ENCODE measurements around the gene RTL10.

Gene RTL10

DNA sequence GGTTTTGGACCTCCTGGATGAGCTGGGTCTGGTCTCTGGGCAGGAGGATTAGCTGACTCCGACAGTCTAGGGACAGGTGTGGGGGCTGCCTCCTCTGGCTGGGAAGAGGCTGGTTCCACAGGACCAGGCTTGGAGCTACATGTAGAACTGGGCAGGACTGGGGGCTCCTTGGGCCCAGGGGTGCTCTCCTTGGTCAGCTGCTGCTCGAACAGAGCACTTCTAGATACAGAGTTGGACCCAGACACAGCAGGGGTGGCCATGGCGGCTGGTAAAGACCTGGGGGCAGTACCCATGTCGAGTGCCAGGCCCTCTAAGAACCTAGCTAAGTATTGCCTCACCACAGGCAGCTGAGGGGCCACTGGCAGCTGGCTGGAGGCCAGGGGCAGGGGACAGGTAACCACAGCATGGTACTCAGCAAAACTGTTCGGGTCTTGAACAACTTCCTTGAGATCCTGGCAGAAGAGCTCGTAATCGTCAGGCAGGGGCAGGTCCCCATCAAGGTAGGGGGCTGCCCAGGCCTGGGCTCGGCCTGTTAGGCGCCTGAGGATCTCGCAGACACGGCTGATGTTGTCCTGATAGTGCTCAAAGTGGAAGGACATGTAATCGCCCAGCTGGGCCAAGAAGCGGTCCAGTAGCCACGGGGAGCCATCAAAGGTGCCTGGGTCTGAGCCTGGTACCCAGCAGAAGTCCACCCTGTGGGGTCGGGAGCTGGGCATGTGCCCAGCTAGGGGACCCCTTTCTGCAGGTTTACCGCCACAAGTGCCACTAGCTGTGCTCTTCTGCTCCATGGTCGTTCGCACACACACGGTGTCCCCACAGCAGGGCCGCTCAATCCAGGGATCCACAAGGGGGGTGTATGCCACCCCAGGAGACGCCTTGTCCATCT, 3.1 kb downstream of the RTL10 start:
- H3K36me3 ChIP-seq (ENCODE audit: low read depth): peaks cover 34% of the 10 kb centered on the region
- H3K9me3 ChIP-seq (ENCODE audit: severe bottlenecking): no peaks in the 10 kb centered on the region
- H3K27ac ChIP-seq (ENCODE audit: poor library complexity, severe bottlenecking): peak overlapping the region; percentile 77
- peaks cover 35% of the 10 kb centered on the region for H3K4me1 ChIP-seq (ENCODE audit: insufficient read depth, poor library complexity, severe bottlenecking)
- H3K27me3 ChIP-seq (ENCODE audit: insufficient read depth, poor library complexity, severe bottlenecking): no peaks in the 10 kb centered on the region
- ATAC-seq (ENCODE audit: low read depth): no peak
- no peak for TF ChIP-seq CTCF (IDR thresholded peaks at IDR 0.05; ENCODE audit: poor library complexity, severe bottlenecking)
- no peak for DNase-seq (ENCODE audit: low spot score)
- H3K4me3 ChIP-seq (ENCODE audit: severe bottlenecking): no peak overlapping the region

DNA sequence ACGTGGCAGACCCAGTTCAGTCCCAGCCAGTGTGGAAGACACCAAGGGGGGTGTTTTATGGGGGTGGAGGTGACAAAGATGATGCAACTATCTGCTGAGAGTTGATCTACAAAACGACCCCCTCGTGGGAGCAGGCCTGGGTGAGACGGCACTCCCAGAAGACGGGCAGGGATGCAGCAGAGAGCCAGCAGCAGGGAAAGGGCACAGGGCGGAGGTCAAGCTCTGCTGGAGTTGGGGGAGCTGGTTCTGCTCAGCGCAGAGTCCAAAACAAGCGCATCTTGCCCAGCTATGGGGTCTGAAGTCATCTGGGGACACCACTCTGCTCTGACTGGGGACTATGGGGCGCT, 3.9 kb downstream of the RTL10 start:
- Histone ChIP-seq H3K4me3 (ENCODE audit: severe bottlenecking) (no peak overlapping the region), H3K36me3 (ENCODE audit: low read depth) (peaks cover 34% of the 10 kb centered on the region), H3K4me1 (ENCODE audit: insufficient read depth, poor library complexity, severe bottlenecking) (peaks cover 35% of the 10 kb centered on the region), H3K9me3 (ENCODE audit: severe bottlenecking) (no peaks in the 10 kb centered on the region), H3K27me3 (ENCODE audit: insufficient read depth, poor library complexity, severe bottlenecking) (no peaks in the 10 kb centered on the region), H3K27ac (ENCODE audit: poor library complexity, severe bottlenecking) (peak overlapping the region; percentile 77)
- no peak for TF ChIP-seq CTCF (IDR thresholded peaks at IDR 0.05; ENCODE audit: poor library complexity, severe bottlenecking)
- no peak for DNase-seq (ENCODE audit: low spot score)
- ATAC-seq (ENCODE audit: low read depth): no peak

GRCh38 chr22:19849835-19850762, 4.6 kb downstream of the RTL10 start:
- Histone ChIP-seq H3K4me3 (ENCODE audit: severe bottlenecking) (no peak overlapping the region), H3K27ac (ENCODE audit: poor library complexity, severe bottlenecking) (peak overlapping the region; percentile 77), H3K9me3 (ENCODE audit: severe bottlenecking) (no peaks in the 10 kb centered on the region), H3K36me3 (ENCODE audit: low read depth) (peaks cover 34% of the 10 kb centered on the region), H3K27me3 (ENCODE audit: insufficient read depth, poor library complexity, severe bottlenecking) (no peaks in the 10 kb centered on the region), H3K4me1 (ENCODE audit: insufficient read depth, poor library complexity, severe bottlenecking) (peaks cover 35% of the 10 kb centered on the region)
- ATAC-seq (ENCODE audit: low read depth) (peak; percentile 18; the same call in 2 of the 3 replicates), DNase-seq (ENCODE audit: low spot score) (no peak)
- TF ChIP-seq CTCF (IDR thresholded peaks at IDR 0.05; ENCODE audit: poor library complexity, severe bottlenecking): no peak

DNA sequence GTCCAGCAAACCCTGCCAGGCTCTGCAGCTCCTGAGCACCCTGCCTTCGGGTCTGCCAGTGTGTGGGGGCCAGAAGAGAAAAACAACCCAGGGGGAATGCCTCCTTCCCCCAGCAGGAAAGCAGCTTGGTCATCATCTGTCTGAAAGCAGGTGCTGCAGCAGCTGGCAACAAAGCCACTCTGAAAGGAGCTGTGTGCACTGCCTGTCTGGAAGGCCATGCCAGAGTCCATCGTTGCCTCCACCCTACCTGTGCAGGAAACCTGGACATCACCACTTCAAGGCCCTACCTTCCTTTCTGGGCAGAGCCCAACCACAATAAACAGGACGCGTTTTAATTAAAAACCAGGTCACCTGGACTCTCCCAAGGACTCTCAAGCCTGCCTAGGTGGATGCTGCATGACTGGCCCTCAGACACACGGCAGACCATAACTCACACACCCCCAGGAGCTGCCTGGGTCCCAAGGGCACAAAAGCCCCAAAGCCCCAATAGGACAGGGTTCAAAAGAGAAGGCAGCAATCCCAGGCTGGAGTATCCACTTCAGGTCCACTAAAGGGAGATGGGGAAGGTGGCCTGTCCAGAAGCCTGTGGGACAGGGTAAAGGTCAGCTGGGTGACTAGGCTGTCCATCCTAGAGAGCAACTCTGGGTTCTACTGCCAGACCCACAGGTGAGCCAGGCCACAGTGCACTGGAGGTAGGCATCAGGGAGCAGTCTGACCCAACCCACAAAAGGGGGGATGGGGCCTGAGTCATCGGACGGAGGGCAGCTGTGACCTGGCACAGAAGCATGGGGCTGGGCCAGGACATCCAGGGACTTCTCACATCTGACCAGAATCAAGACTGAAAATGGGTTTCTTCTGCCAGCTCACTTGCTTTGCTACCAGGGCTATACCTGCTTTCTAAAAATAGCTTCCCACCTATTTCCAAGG, 6.1 kb downstream of the RTL10 start:
- H3K36me3 ChIP-seq (ENCODE audit: low read depth): peaks cover 34% of the 10 kb centered on the region
- H3K4me1 ChIP-seq (ENCODE audit: insufficient read depth, poor library complexity, severe bottlenecking): peaks cover 50% of the 10 kb centered on the region
- DNase-seq (ENCODE audit: low spot score) (peak; percentile 81), ATAC-seq (ENCODE audit: low read depth) (peak; percentile 60)
- H3K9me3 ChIP-seq (ENCODE audit: severe bottlenecking): no peaks in the 10 kb centered on the region
- no peak for TF ChIP-seq CTCF (IDR thresholded peaks at IDR 0.05; ENCODE audit: poor library complexity, severe bottlenecking)
- peak overlapping the region; percentile 77 for H3K27ac ChIP-seq (ENCODE audit: poor library complexity, severe bottlenecking)
- H3K27me3 ChIP-seq (ENCODE audit: insufficient read depth, poor library complexity, severe bottlenecking): no peaks in the 10 kb centered on the region
- no peak overlapping the region for H3K4me3 ChIP-seq (ENCODE audit: severe bottlenecking)
